HL-60/S4 (cell line): Measurements from ENCODE around the gene DAPL1.
"Not testable (repeated sequence)": the region's sequence is repeated elsewhere in the genome, so short reads cannot be mapped to it uniquely, and the experiment has no call there.

Experiments used
- in situ Hi-C: fragments of 300-500 bp; cut with MboI; formaldehyde crosslinking; loops from 2 replicates; pipeline ENCODE4 v1.14.3; 2022; ENCODE audit warnings: low sequenced_read_pairs

DAPL1 gene

DNA sequence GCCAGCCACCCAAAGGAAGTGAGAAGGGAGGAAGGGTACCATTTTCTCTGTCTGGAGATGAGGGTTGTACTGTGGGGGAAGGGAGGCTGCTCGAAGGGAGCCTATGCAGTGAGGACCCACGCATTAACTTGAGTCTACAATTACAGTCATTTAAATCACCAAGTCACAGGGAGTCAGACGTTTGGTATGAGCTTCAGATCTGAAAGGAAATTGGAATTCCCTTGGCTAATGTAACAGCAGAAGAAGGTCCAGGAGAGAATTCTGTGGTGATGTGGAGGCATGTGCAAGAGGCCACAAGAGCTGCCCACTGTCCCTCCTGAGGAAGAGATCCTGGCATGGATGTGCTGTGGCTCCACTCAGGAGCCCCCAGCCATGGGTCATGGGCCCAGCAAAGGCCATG, 22.5 kb downstream of the DAPL1 start:
- in situ Hi-C loops: no loop called here

DNA sequence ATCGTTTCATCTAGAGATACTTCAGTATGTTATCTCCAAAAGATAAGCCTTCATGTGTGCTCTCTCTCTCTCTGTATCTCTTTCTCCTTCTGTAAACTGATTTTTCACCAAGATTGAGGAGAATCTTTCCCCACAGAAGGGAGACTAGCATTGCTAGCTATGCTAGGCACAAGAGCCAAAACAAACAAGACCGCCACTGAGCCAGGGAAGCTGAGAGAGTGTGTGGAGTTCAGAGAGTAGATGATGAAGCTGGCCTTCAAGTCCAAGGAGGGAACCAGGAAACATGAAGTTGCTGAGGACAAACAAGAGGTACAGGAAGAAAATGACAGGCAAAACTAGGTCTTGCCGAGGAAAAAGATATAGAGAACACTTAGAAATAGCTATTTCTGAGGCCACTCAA, 23.4 kb downstream of the DAPL1 start:
- in situ Hi-C loops: no loop called here

DNA sequence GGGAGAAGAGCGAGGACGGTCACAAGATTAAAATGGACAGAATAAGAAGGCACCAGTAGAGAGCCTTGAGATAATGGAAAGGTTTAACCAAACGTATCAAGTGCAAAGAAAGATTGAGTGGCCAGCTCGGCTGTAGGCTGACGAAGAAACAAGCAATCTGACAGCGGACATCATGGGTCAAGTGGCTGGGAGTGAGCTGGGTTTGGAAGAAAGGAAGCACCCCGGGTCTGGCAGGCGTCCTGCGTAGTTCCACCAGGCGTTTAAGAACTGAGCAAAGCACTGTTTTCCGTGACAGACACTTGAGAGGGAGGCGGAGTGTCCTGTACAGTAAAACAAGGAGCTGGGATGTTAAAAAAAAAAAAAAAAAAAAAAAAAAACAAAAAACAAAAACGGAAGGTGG, 27.1 kb downstream of the DAPL1 start:
- in situ Hi-C loops: no loop called here

DNA sequence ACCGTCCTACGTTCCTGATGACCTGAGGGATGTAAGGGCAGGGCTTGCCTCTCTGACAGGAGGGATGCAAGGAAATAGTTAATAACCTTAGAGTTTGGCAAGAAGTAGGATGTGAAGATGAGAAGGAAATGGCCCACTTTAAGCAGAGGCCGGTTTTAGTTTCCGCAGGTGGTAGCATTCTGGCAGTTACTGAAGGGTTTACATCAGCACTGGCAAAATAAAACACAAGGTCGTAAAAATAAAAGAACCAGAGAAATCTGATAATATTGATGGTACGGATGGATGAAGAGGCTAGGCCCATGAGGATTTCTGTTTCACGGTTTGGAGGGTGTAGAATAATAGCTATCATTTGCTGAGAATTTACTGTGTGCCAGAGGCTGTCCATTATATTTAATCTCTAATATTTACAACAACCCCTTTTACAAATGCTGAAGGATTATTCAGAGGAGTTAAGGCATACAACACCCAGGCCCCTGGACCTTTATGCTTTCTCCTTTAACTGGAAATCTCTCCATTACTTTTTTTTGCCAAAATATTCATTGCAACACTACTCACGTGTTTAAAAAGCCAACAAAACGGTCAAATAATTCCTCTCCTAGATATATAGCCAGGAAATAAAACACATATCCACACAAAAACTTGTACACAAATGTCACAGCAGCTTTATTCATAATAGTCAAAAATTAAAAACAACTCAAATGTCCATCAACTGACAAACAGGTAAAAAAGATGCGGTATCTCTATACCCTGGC, 28.5 kb downstream of the DAPL1 start:
- in situ Hi-C loops: no loop called here

DNA sequence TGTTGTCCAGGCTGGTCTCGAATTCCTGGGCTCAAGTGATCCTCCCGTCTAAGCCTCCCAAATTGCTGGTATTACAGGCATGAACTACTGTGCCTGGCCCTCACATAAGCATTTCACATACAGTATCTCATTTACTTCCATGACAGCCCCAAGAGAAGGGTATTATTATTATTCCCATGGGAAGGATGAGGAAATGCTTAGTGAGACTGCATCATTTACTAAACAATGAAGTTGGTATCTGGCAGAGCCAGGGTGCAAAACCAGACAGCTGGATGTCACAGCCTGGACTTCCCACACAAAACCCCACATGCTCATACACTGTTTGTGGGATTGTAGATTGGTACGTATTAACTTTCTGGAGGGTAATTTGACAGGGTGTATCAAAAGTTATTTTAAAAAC, 29.9 kb downstream of the DAPL1 start:
- in situ Hi-C loops: no loop called here

DNA sequence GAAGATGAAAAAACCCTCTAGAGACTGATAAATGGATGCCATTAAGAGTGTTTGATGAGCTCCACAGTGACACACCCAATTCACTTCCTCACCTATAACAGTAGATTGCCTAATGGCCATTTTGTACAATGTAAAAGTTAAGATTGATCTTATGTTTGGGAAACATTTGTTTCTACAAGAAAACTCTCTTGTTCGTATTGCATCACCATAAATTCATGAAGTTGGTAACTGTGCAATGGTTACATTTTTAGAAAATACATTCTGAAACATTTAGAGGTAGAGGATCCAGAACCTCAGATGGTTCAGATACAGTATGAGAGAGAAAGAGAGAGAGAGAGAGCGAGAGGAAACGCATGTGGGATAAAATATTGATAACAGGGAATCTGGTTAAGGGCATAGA, 31.8 kb downstream of the DAPL1 start:
- in situ Hi-C loops: no loop called here

DNA sequence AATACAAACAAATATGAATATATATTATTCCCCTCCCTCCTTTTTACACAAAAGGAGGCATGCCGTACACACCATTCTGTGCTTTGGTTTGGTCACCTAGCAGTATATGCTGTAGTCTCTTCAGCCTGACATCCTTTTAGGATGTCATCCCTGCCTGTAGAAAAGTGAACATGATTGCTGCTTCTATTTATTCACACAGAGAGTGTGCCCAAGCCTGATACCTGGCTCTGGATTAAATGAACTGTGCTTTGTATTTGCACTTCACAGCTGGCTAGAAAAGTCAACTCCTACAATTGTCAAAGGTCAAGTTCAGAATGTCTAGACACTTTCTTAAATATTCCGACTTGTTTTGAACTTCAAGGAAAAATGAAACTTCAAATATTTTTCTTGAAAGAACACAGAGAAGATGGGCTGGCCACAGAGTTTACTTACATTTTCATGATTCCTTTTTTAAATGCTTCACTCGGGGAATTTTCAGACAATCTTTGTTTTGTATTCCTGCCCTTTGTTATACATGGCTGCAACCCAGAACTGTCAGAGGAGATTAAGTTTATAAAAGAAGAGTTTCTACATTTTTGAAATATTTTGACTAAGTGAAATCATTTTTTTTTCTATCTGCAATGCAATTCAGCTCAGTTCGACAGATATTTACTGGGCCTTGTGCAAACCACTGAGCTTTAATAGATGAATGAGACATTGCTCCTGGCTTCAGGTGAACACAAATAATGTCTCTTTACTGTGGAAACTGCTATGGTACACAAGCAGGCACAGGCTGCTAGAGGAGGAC, 33.5 kb downstream of the DAPL1 start:
- in situ Hi-C loops: no loop called here

DNA sequence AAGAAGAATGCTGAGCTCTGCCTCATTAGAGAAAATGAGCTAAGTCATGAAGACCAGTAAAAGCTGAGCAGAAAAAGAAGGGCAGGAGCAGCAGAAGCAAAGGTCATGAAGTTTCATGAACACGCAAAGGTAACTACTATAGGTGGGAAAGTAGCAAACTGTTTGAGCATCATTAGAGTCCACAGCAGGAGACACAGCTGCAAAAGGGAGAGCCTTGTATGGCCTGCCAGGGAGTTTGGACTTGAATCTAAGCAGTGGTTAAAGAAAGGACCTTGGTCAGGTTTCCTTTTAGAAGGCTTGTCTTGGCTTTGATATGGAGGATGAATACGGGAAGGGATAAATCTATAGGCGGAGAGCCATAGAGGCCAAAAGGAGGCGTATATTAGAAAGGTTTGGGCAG, 34.0 kb downstream of the DAPL1 start:
- in situ Hi-C loops: no loop called here

DNA sequence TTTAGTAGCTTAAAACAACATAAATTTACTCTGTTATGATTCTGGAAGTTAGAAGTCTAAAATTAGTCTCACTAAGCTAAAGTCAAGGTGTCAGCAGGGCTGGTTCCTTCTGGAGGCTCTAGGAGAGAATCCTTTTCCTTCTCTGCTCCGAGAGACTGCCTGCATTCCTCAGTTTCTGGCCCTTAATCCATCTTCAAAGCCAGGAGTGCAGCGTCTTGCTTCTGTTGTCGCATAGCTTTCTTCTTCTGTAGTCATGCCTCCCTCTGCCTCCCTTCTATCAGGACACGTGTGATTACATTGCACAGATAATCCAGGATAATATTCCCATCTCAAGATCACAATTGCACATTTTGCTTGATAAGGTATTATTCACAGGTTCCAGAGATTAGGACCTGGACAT, 35.1 kb downstream of the DAPL1 start:
- in situ Hi-C loops: no loop called here

DNA sequence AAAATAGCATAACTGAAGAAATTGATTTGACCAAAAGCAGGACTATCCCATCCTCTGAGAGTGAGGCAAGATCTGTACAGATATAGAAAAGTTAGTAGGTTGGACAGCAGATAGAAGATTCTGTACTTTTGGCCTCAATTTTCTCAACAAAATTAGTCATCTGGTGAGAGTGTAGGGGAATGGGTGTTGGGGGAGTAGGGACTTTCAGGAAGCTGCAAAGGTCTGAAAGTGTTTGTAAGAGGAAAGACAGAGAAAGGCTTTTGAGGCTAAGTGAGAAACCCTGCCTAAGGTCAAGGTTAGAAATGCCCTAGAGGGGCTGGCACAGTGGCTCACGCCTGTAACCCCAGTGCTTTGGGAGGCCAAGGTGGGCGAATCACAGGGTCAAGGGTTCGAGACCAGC, 40.3 kb downstream of the DAPL1 start:
- in situ Hi-C loops: no loop called here

DNA sequence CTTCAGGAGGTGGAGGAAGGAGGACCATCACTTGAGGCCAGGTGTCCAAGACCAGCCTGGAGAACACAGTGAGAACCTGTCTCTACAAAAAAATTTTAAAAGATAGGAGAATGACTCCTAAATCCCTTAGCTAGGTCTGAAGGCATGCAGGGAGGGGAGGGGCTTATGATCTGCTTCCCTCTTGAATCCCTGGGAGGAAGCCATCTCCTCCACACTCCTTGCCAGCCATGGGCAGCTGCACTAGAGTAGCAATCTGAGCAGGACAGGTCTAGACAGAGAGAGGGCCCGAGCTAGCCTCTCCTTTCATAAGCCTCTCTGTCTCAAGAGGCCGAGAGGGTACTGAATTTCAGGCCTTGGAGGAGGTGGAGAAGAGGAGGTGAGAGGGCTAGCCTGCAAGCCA, 42.5 kb downstream of the DAPL1 start:
- in situ Hi-C loops: no loop called here

DNA sequence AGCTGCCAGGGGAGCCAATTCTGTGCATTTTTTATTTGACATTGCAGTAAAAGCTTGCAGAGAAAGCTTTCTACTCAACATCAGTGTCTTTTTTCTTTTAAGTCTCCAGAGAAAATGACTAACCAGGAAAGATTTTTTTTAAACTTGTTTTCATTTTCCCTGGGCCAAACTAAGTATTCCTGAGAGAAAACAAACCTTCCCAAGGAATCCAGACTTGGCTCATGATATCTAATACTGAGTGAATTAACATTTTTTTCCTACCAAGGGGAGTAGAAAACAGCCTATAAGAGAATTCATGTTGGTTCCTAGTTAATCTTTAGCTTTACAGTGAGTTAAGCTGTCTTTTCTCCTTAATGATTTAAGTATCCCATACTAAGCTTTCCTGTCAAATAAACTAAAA, 46.7 kb downstream of the DAPL1 start:
- in situ Hi-C loops: no loop called here

DNA sequence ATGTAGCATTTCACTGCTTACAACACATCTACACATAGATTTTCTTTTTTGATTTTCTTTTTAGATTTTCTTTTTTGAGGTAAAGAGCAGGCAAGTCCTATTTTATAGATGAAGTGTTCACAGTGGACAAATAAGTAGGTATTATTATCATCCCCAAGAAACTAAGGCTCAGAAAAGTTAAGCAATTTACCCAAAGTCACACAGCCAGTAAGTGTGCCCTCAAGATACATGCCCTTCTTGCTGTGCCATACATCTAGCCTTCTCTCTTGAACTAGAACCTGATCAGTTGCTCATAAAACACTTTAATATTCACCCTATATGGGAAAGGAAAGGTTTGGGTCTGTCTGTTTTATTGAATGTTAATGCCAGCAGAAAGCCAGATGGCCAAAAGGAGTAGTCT, 50.3 kb downstream of the DAPL1 start:
- in situ Hi-C loops: no loop called here

DNA sequence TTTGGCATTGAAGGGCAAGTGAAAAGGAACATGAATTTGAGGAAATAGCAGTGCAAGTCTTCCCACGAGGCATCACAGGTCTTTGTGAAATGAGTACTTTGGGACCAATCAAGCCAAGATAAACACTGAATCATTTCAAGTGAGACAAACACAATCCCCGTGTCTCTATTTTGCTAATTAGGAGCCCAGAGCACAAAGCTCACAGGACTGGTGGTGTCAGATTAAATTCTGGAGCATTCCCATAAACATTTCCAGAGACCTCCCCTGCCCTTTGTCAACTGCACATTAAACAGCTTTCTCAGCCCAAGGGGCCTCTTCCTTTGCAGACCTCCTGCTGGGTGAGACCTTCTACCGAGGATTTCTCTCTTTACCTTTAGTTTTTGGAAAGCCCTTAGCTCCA, 50.7 kb downstream of the DAPL1 start:
- in situ Hi-C loops: no loop called here

DNA sequence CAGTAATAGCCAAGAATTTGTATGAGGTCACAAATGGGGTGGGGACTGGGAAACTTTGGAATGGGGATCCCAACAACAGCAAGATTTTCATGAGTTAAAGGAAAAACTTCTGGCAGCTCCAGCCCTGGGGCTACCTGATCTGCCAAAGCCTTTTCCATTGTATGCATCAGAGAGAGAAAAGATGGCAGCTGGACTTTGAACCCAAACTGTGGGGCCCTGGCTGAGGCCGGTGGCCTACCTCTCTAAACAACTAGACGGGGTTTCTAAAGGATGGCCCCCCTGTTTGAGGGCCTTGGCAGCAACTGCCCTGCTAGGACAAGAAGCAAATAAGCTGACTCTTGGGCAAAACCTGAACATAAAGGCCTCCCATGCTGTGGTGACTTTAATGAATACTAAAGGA, 52.4 kb downstream of the DAPL1 start:
- in situ Hi-C loops: not testable (repeated sequence)

DNA sequence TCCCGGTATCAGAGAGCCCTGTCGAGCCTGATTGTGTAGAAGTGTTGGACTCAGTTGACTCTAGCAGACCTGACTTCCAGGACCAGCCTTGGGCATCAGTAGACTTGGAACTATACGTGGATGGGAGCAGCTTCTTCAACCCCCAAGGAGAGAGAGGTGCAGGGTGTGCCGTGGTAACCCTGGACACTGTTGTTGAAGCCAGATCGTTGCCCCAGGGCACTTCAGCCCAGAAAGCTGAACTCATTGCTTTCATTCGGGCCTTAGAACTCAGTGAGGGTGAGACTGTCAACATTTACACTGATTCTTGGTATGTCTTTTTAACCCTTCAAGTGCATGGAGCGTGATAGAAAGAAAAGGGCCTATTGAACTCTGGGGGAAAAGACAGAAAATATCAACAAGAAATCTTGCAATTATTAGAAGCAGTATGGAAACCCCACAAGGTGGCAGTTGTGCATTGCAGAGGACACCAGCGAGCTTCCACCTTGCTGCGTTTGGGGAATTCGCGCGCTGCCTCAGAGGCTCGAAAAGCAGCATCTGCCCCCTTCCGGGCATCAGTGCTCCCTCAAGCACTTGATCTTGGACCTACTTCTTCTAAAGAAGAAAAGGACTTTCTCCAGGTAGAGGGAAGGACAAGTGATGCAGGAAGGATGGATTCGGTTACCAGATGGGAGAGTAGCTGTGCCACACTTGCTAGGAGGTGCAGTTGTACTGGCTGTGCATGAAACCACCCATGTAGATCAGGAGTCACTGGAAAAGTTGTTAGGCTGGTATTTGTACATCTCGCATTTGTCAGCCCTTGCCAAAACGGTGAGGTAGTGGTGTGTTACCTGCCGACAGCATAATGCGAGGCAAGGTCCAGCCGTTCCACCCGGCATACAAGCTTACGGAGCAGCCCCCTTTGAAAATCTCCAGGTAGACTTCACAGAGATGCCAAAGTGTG, 53.2 kb downstream of the DAPL1 start:
- in situ Hi-C loops: not testable (repeated sequence)

DNA sequence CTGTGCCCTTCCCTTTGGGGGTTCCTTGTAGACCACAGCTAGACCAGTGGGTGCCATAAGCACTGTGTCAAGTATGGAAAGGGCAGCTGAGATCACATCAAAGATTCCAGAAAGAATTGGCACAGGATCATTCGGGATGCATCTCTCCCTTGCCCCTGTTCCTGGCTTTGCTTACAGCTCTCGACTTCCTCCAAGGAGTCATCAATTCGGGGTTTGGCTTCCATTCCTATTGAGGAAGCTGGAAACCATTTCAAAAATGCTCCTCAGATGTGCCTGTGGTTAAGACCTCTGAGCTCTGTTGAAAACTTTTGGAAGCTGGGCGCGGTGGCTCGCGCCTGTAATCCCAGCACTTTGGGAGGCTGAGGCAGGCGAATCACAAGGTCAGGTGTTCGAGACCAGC, 65.1 kb downstream of the DAPL1 start:
- in situ Hi-C loops: not testable (repeated sequence)

DNA sequence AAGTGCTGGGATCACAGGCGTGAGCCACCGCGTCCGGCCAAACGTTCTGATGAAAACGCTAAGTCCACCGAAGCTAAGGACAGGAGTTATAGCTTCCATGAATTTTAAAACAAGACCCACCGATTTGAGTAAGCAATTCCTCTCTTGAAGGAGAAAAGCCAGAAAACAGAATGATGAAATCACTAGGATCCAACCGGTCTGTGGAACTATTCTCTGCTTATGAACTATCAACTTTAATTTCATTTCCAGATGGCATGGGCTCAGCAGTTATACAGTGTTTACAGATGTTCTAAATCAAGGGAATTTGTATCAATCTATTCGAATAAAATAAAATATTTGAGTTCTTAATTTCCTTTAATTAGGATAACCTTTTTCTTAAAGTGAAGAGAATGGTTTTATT, 66.5 kb downstream of the DAPL1 start:
- in situ Hi-C loops: not testable (repeated sequence)

DNA sequence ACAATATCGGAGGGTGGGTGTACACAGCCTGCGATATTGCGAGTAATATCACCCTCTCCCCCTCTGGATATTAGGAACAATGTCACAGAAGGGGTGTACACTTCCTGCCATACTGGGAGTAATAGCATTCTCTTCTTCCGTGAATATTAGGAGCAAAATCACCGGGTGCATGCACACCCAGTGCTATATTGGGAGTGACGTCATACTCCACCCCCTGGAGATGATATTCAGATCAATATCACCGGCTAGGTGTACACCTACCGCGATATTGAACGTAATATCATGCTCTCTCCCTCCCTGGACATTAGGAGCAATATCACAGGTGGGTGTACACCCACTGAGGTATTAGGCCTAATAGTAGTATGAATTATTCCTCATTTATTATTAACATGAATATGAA, 70.4 kb downstream of the DAPL1 start:
- in situ Hi-C loops: not testable (repeated sequence)
